Activated naive CD4-positive, alpha-beta T cell treated with anti-CD3 and anti-CD28 coated beads, Interleukin-2, amount 10 ng/mL, durations not matched to agents 7 days and 5 days (primary cell): Measurements from ENCODE around the gene ABCC1.
"Not testable (repeated sequence)": the region's sequence is repeated elsewhere in the genome, so short reads cannot be mapped to it uniquely, and the experiment has no call there.

Experiments
- CTCF ChIA-PET: fragments of 350-600 bp; sonication (Branson Sonifier 250); formaldehyde crosslinking; loops from one replicate; lab custom pipeline; 2021; ENCODE audit warnings: antibody characterized with exemption; lab: Charles Lee
- DNase-seq: peaks from one replicate; pipeline ENCODE4 v3.0.0-alpha.2; 2020
- H3K27ac Mint-ChIP-seq: one replicate; pipeline ENCODE4 v1.8.0; 2021; ENCODE audit warnings: mild to moderate bottlenecking, moderate library complexity, mixed read lengths
- H3K27me3 Mint-ChIP-seq: one replicate; pipeline ENCODE4 v1.8.0; 2021; ENCODE audit warnings: mild to moderate bottlenecking, mixed read lengths
- H3K36me3 Mint-ChIP-seq: one replicate; pipeline ENCODE4 v1.8.0; 2021; ENCODE audit warnings: mixed read lengths
- H3K4me1 Mint-ChIP-seq: one replicate; pipeline ENCODE4 v1.8.0; 2021; ENCODE audit warnings: mixed read lengths
- H3K4me3 Mint-ChIP-seq: one replicate; pipeline ENCODE4 v1.8.0; 2021; ENCODE audit warnings: mild to moderate bottlenecking, moderate library complexity, mixed read lengths
- H3K9me3 Mint-ChIP-seq: one replicate; pipeline ENCODE4 v1.8.0; 2021; ENCODE audit warnings: mixed read lengths

ABCC1 gene

DNA sequence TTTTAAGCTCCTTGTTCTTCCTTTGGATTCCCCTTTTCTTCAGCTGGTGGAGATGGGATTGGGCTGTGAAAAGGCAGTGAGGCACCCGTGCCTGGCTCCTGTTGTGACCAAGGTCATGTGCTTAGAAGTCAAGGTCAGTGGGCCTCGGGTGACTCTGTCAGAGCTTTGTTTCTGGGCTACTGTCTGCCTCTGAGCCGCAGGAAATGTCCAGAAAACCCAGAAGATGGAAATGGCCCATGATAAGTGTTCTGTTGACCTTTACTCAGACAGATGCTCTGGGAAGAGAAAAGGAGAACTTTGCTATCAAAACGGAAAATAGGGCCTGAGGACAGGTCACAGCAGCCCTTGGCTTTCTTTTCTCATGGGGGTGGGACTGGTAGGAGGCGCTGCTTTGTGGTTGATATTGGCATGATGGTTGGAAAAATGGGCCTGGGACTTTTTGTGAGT, 2.9 kb downstream of the ABCC1 start:
- Mint-ChIP-seq H3K27ac (peak overlapping the region; percentile 73), H3K27me3 (no peaks in the 10 kb centered on the region), H3K4me3 (peak overlapping the region; percentile 12), H3K4me1 (peaks cover 67% of the 10 kb centered on the region), H3K9me3 (no peaks in the 10 kb centered on the region), H3K36me3 (peaks cover 33% of the 10 kb centered on the region)
- DNase-seq: no peak
- CTCF ChIA-PET: interaction anchor here (0.5 kb wide), 1 partner anchor 89 kb away, joined by 3 read pairs; no protein-coding TSS in a partner anchor

DNA sequence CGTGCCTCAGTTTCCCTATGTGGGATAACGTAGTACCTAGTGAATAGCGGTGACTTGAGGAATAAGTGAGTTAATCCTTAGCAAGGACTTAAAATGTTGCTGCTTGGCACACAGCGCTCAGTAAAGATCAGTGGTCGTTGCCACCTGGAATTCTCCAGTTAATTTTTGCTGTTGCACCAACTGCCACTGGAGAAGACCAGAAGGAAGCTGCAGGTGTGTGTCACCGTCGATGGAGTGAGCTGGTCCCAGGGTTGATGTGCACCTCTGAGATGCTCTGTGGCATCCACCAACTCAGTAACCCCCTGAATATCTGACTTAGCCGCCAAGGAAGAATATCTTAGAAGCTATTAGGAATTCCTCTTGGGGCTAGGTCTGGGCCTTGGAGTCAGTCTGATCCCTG, 4.1 kb downstream of the ABCC1 start:
- no peak for DNase-seq
- H3K9me3 Mint-ChIP-seq: no peaks in the 10 kb centered on the region
- H3K4me3 Mint-ChIP-seq: no peak overlapping the region
- H3K27ac Mint-ChIP-seq: peak overlapping the region; percentile 45
- H3K36me3 Mint-ChIP-seq: peaks cover 35% of the 10 kb centered on the region
- no peaks in the 10 kb centered on the region for H3K27me3 Mint-ChIP-seq
- H3K4me1 Mint-ChIP-seq: peaks cover 71% of the 10 kb centered on the region
- CTCF ChIA-PET: interaction anchor here (0.6 kb wide), 1 partner anchor 76 kb away, joined by 3 read pairs; no protein-coding TSS in a partner anchor

GRCh38 chr16:15953929-15954813, 4.8 kb downstream of the ABCC1 start:
- no peaks in the 10 kb centered on the region for H3K27me3 Mint-ChIP-seq
- H3K36me3 Mint-ChIP-seq: peaks cover 35% of the 10 kb centered on the region
- H3K9me3 Mint-ChIP-seq: no peaks in the 10 kb centered on the region
- DNase-seq: no peak
- H3K4me3 Mint-ChIP-seq: no peak overlapping the region
- CTCF ChIA-PET: interaction anchor here (0.6 kb wide), 1 partner anchor 75 kb away, joined by 3 read pairs; no protein-coding TSS in a partner anchor
- peaks cover 72% of the 10 kb centered on the region for H3K4me1 Mint-ChIP-seq
- H3K27ac Mint-ChIP-seq: no peak overlapping the region

- Mint-ChIP-seq H3K36me3 (peaks cover 37% of the 10 kb centered on the region), H3K9me3 (no peaks in the 10 kb centered on the region), H3K4me3 (no peak overlapping the region), H3K4me1 (peaks cover 78% of the 10 kb centered on the region), H3K27ac (no peak overlapping the region), H3K27me3 (no peaks in the 10 kb centered on the region)
- DNase-seq: no peak
- CTCF ChIA-PET: no interaction called here
These were observed 5.4 kb downstream of the ABCC1 start for GRCh38 chr16:15954814-15955151.

DNA sequence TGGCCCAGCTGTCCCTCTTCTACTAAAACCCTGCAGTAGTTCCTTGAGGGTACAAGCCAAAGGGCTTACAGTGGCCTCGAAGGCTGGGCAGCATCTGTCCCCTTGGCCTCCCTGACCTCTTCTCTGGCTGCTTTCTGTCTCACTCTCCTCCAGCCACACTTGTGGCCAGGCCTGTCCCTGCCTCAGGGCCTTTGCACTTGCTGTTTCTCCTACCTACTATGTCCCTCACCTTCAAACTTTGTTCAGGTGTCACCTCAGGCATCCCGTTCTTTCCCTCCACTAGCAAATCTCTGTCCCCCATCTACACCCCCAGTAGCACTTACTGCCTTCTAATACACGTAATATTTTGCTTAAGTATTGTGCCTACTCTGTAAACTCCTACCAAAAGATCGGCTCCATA, 6.0 kb downstream of the ABCC1 start:
- Mint-ChIP-seq H3K27me3 (no peaks in the 10 kb centered on the region), H3K9me3 (no peaks in the 10 kb centered on the region), H3K4me1 (peaks cover 82% of the 10 kb centered on the region), H3K27ac (peak overlapping the region; percentile 80), H3K4me3 (no peak overlapping the region), H3K36me3 (peaks cover 36% of the 10 kb centered on the region)
- no peak for DNase-seq
- CTCF ChIA-PET: no interaction called here

DNA sequence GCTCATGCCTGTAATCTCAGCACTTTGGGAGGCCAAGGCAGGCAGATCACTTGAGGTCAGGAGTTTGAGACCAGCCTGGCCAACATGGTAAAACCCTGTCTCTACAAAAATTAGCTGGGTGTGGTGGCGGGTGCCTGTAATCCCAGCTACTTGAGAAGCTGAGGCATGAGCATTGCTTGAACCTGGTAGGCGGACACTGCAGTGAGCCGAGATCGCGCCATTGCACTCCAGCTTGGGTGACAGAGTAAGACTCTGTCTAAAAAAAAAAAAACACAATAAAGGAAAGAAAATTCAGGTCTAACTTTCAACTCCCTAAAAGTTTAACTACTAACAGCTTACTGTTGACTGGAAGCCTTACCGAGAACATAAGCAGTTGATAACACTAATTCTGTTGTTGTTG, 6.7 kb downstream of the ABCC1 start:
- H3K4me1 Mint-ChIP-seq: peaks cover 84% of the 10 kb centered on the region
- H3K4me3 Mint-ChIP-seq, H3K9me3 Mint-ChIP-seq, H3K27me3 Mint-ChIP-seq: not testable (repeated sequence)
- H3K36me3 Mint-ChIP-seq: peaks cover 33% of the 10 kb centered on the region
- peak overlapping the region; percentile 80 for H3K27ac Mint-ChIP-seq
- CTCF ChIA-PET: interaction anchor here (1.0 to 1.1 kb wide), 3 partner anchors 8 to 81 kb away, joined by 3 to 4 read pairs (median 3); no protein-coding TSS in a partner anchor
- DNase-seq: peak; percentile 50

DNA sequence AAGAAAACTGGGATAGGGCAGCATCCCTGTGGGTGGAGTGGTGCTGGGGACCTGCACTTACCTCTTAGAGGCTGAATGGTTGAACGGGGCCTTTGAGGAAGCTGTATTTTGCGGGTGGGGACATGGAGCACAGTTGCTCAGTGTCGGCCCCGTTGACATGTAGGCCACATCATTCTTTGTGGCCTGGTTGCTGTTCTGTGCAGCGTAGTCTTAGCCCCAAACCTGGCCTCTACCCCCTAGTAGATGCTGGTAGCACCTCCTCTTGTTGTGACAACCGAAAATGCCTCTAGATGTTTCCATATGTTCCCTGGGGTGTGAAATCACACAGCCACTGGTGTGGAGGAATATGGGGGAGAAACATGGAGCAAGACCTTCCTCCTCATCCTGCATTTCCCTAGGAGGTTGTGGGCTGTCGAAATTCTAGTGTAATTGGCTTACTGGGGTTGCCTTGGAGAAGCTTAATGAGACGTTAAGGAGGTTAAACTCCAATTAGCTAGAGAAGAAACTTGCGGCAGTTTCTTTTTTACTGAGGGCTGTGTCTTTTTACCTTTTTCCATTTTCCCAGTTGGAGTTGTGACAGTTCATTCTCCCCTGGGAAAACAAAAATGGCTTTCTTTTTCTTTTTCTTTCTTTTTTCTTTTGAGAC, 9.4 kb downstream of the ABCC1 start:
- no peaks in the 10 kb centered on the region for H3K27me3 Mint-ChIP-seq
- H3K27ac Mint-ChIP-seq: peak overlapping the region; percentile 99
- peaks cover 85% of the 10 kb centered on the region for H3K4me1 Mint-ChIP-seq
- no peak for DNase-seq
- H3K4me3 Mint-ChIP-seq: no peak overlapping the region
- peaks cover 15% of the 10 kb centered on the region for H3K9me3 Mint-ChIP-seq
- CTCF ChIA-PET: interaction anchor here (1.0 kb wide), 1 partner anchor 84 kb away, joined by 3 read pairs; no protein-coding TSS in a partner anchor
- peaks cover 42% of the 10 kb centered on the region for H3K36me3 Mint-ChIP-seq

GRCh38 chr16:15960124-15960971, 10.9 kb downstream of the ABCC1 start:
- H3K27me3 Mint-ChIP-seq: no peaks in the 10 kb centered on the region
- DNase-seq: no peak
- peaks cover 46% of the 10 kb centered on the region for H3K36me3 Mint-ChIP-seq
- peak overlapping the region; percentile 62 for H3K4me3 Mint-ChIP-seq
- peaks cover 77% of the 10 kb centered on the region for H3K4me1 Mint-ChIP-seq
- CTCF ChIA-PET: interaction anchor here (0.7 to 1.0 kb wide), 2 partner anchors 86 to 154 kb away, joined by 3 to 4 read pairs; no protein-coding TSS in a partner anchor
- H3K9me3 Mint-ChIP-seq: peaks cover 19% of the 10 kb centered on the region
- peak overlapping the region; percentile 99 for H3K27ac Mint-ChIP-seq

DNA sequence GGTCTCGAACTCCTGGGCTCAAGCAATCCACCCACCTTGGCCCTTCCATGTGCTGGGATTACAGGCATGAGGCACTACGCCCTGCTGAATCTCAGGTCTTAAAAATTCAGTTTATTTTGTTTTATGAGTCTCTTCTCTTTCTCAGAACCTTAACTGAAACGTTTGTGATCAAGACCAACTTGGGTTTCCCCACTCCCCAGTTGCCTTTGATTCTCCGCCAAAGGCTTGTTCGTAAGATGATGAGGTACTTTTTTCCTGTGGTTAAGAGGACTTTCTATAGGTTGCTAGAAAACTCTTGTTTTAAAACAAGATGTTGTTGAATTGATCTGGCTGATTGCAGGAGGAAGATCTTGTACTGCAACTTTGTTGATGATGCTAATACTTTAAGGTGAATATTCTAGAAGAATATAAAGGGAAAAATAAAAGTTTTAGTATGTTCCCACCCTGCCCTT, 11.7 kb downstream of the ABCC1 start:
- H3K9me3 Mint-ChIP-seq: peaks cover 19% of the 10 kb centered on the region
- H3K4me3 Mint-ChIP-seq: peak overlapping the region; percentile 78
- H3K27me3 Mint-ChIP-seq: no peaks in the 10 kb centered on the region
- CTCF ChIA-PET: no interaction called here
- peak overlapping the region; percentile 99 for H3K27ac Mint-ChIP-seq
- peaks cover 72% of the 10 kb centered on the region for H3K4me1 Mint-ChIP-seq
- peaks cover 43% of the 10 kb centered on the region for H3K36me3 Mint-ChIP-seq
- peak; percentile 85 for DNase-seq

GRCh38 chr16:15961571-15962090, 12.2 kb downstream of the ABCC1 start:
- Mint-ChIP-seq H3K9me3 (peaks cover 19% of the 10 kb centered on the region), H3K36me3 (peaks cover 41% of the 10 kb centered on the region), H3K4me3 (peak overlapping the region; percentile 78), H3K27ac (peak overlapping the region; percentile 99), H3K4me1 (peaks cover 69% of the 10 kb centered on the region), H3K27me3 (no peaks in the 10 kb centered on the region)
- CTCF ChIA-PET: no interaction called here
- DNase-seq: no peak

GRCh38 chr16:15963307-15963910, 14.0 kb downstream of the ABCC1 start:
- Mint-ChIP-seq H3K36me3 (peaks cover 46% of the 10 kb centered on the region), H3K9me3 (peaks cover 19% of the 10 kb centered on the region), H3K4me1 (peaks cover 60% of the 10 kb centered on the region), H3K27ac (peak overlapping the region; percentile 99), H3K4me3 (no peak overlapping the region), H3K27me3 (no peaks in the 10 kb centered on the region)
- DNase-seq: no peak
- CTCF ChIA-PET: no interaction called here

DNA sequence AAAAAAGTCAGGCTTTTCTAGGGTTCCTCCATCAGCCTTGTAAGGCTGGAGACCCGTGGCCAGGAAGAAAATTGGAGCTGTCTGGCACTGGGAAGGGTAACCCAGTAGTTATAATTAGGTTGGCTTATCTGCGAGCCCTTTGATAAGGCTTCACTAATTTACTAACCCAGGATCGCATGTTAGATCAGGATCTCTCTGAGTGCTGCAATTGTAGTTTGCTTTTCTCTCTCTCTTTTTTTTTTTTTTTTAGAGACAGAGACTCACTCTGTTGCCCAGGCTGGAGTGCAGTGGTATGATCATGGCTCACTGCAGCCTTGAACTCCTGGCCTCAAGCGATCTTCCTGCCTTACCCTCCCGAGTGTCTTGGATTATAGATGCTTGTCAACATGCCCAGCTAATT, 17.0 kb downstream of the ABCC1 start:
- Mint-ChIP-seq H3K27ac (peak overlapping the region; percentile 24), H3K9me3 (peaks cover 34% of the 10 kb centered on the region)

More for the DNA sequence above, 17.0 kb downstream of the ABCC1 start:
- H3K36me3 Mint-ChIP-seq: peaks cover 63% of the 10 kb centered on the region
- H3K4me1 Mint-ChIP-seq: peaks cover 30% of the 10 kb centered on the region
- CTCF ChIA-PET: interaction anchor here (1.2 kb wide), 1 partner anchor 29 kb away, joined by 3 read pairs; no protein-coding TSS in a partner anchor
- DNase-seq: no peak
- H3K4me3 Mint-ChIP-seq: no peak overlapping the region
- no peaks in the 10 kb centered on the region for H3K27me3 Mint-ChIP-seq
